Kidney (tissue), 14 donors: Measurements from ENCODE around the gene PRLR. TPM values are rescaled to one million over a fixed set of nuclear protein-coding genes. Genes with fewer than 3 reads are reported as not detected.
A peak's percentile ranks its signal among the peaks of the same experiment; 100 is the strongest.

Experiments used
- DNase-seq, 5 donors: peaks; one replicate each; pipeline ENCODE4 v3.0.0-alpha.2; 2013 to 2020
- FAIRE-seq: peaks from 2 replicates; lab custom pipeline; 2012; peaks lifted over from hg19 to GRCh38; lab: Jason Lieb, UNC
- H3K27ac ChIP-seq, 2 donors: one replicate each; pipeline ENCODE4 v1.7.0; 2013; ENCODE audit warnings: low read depth in 2 of 2, low read length in 2 of 2, inconsistent platforms in 1 of 2
- H3K27me3 ChIP-seq: one replicate; pipeline ENCODE4 v1.7.1; 2013; ENCODE audit warnings: low read length, inconsistent platforms; ENCODE audit not compliant: control insufficient read depth, insufficient read depth
- H3K36me3 ChIP-seq, 3 donors: one replicate each; pipeline versions ENCODE4 v1.7.0 to v1.7.1; 2013; ENCODE audit warnings: low read length in 3 of 3, control low read depth in 1 of 3, inconsistent platforms in 1 of 3; ENCODE audit not compliant: insufficient read depth in 3 of 3, control insufficient read depth in 2 of 3
- H3K4me1 ChIP-seq, 3 donors: one replicate each; pipeline versions ENCODE4 v1.7.0 to v1.7.1; 2013; ENCODE audit warnings: low read length in 3 of 3, inconsistent platforms in 1 of 3, low read depth in 1 of 3; ENCODE audit not compliant: control insufficient read depth in 2 of 3, insufficient read depth in 2 of 3
- H3K4me3 ChIP-seq, 3 donors: one replicate each; pipeline versions ENCODE4 v1.7.0 to v1.8.1; 2013; ENCODE audit warnings: low read length in 3 of 3, control low read depth in 1 of 3, inconsistent platforms in 1 of 3
- H3K9ac ChIP-seq, 3 donors: one replicate each; pipeline versions ENCODE4 v1.7.0 to v1.7.1; 2013; ENCODE audit warnings: low read length in 3 of 3, control low read depth in 1 of 3, inconsistent platforms in 1 of 3
- H3K9me3 ChIP-seq, 3 donors: one replicate each; pipeline versions ENCODE4 v1.7.0 to v1.7.1; 2013; ENCODE audit warnings: low read length in 3 of 3, control low read depth in 1 of 3, inconsistent platforms in 1 of 3; ENCODE audit not compliant: control insufficient read depth in 2 of 3, insufficient read depth in 1 of 3
- CTCF ChIP-seq: IDR thresholded peaks from 3 replicates; pipeline ENCODE4 v1.5.1; 2012; ENCODE audit warnings: mild to moderate bottlenecking, moderate library complexity, borderline replicate concordance; ENCODE audit not compliant: insufficient read depth; ENCODE audit errors: extremely low read depth
- intact Hi-C: fragments of 100-400 bp; cut with DNase I; formaldehyde crosslinking; loops from one replicate; pipeline ENCODE4 v1.11.1; 2022
- polyA plus RNA-seq: library from polyadenylated mRNA; stranded (reverse); fragments of 350-450 nt; fragmentation: Illumina TruSeq; extraction: RNeasy Lipid Tissue Mini Kit (QIAGEN cat#74804); gene quantifications from one replicate; pipeline ENCODE4 v1.2.3, GENCODE V29; 2014; ENCODE audit warnings: low read depth, low replicate concordance; ENCODE audit not compliant: insufficient read depth
- total RNA-seq: library from RNA; stranded (reverse); fragmentation: NEBNext Ultra II Directional; extraction: Animal tissue kit (Norgen Biotek cat#: 25700); gene quantifications from one replicate; pipeline ENCODE4 v1.2.1, GENCODE V29; 2021
- donor health status: control.
- donor health status: control.
- donor health status: control.
- donor health status: control.
- donor health status: control.
- donor health status: DM: yes; HTN: yes; CAD: no.
- donor health status: Normal renal cell carcinoma (clear cell type).

PRLR gene
- total and polyA plus RNA-seq, 2 donors from 2014 or later = 6.3 to 9.3 TPM

GRCh38 chr5:35134278-35135030, 95.8 kb downstream of the PRLR start:
- H3K27me3 ChIP-seq = no peaks in the 10 kb centered on the region
- H3K4me3 ChIP-seq = peak overlapping the region in 1 of 3 donors; percentile 19
- H3K4me1 ChIP-seq = peaks cover 0 to 25% (median 4%) of the 10 kb centered on the region in 3 donors
- DNase-seq (peak in 1 of 5 donors; percentile 38), FAIRE-seq (no peak)
- peaks cover 0 to 4% (median 0%) of the 10 kb centered on the region in 3 donors for H3K36me3 ChIP-seq
- no peak overlapping the region for H3K9ac ChIP-seq
- H3K9me3 ChIP-seq = no peaks in the 10 kb centered on the region
- TF ChIP-seq CTCF = no peak
- peak overlapping the region in 1 of 2 donors; percentile 30 for H3K27ac ChIP-seq
- intact Hi-C loops = no loop called here

- Histone ChIP-seq H3K4me3 (no peak overlapping the region), H3K27me3 (no peaks in the 10 kb centered on the region), H3K36me3 (peaks cover 0 to 4% (median 0%) of the 10 kb centered on the region in 3 donors), H3K4me1 (peaks cover 0 to 32% (median 4%) of the 10 kb centered on the region in 3 donors), H3K9ac (no peak overlapping the region), H3K27ac (no peak overlapping the region), H3K9me3 (no peaks in the 10 kb centered on the region)
- FAIRE-seq (no peak), DNase-seq (no peak)
- intact Hi-C loops = no loop called here
- no peak for TF ChIP-seq CTCF
Observed at GRCh38 chr5:35133186-35133585, 97.1 kb downstream of the PRLR start.

GRCh38 chr5:35131723-35132122, 98.6 kb downstream of the PRLR start:
- no peaks in the 10 kb centered on the region for H3K27me3 ChIP-seq
- no peak overlapping the region for H3K4me3 ChIP-seq
- peaks cover 0 to 32% (median 4%) of the 10 kb centered on the region in 3 donors for H3K4me1 ChIP-seq
- H3K9me3 ChIP-seq = no peaks in the 10 kb centered on the region
- no peak overlapping the region for H3K9ac ChIP-seq
- no peak for TF ChIP-seq CTCF
- intact Hi-C loops = no loop called here
- no peak for FAIRE-seq
- no peak overlapping the region for H3K27ac ChIP-seq
- H3K36me3 ChIP-seq = peaks cover 0 to 2% (median 0%) of the 10 kb centered on the region in 3 donors
- DNase-seq = no peak
